HG03139 (cell line): ENCODE measurements around the gene TMEM40.
"Not testable (repeated sequence)": the region's sequence is repeated elsewhere in the genome, so short reads cannot be mapped to it uniquely, and the experiment has no call there.

ENCODE experiments used
- ATAC-seq: cut with Tn5 transposase; IDR thresholded peaks from one replicate; pipeline ENCODE4 v1.9.1; 2021; ENCODE audit not compliant: unreplicated experiment

Gene TMEM40

DNA sequence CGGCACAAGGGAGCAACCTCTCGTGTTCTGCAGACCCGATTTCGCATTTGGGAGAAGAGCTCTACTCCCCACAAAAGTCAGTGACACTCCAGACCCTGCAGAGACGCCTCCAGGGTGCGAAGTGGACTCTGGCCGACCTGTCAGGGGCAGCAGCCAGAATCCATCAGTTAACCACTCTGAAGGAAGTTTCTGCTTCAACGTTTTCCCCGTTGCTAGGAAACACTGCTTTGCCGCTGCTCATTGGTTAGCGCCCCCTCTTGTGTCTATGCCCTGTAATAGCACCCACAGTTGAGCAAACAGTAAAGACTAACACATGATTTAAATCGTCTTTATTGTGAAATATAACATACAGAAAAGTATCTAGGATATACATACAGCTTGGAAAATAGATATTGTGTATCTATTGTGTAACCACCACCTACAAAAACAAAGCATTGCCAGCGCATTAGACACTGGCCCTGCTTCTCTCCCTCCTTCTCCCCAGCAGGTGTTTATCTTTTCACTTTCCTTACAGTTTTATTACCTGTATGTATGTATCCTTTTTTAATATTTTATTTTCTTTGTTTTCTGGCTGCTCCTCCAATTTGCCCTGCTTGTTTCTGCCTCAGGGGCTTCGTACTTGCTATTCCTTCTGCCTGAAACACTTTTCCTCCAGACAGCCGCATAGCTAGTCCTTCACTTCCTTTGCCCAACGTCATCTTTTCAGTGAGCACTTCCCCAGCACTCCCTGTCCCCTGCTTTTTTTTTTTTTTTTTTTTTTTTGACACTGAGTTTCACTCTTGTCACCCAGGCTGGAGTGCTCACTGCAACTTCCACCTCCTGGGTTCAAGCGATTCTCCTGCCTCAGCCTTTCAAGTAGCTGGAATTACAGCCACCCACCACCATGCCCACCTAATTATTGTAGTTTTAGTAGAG is 38.8 kb downstream of the TMEM40 start:
- peak; percentile 83 for ATAC-seq

DNA sequence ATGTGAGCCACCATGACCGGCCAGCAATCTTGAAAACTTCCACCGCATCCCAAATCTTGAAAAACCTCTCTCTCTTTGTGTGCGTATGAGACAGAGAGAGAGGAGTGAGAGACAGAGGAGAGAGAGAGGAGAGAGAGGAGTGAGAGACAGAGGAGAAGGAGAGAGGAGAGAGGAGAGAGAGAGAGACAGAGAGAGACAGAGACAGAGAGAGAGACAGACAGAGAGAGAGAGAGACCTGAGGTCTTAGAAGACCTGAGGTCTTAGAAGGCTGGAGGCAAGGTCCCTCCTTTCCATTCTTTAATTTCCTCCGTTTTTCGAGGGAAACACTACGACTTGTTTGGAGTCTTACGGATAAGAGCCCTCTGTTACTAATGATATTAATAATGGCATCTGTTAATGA is 39.5 kb downstream of the TMEM40 start:
- ATAC-seq, result no peak

DNA sequence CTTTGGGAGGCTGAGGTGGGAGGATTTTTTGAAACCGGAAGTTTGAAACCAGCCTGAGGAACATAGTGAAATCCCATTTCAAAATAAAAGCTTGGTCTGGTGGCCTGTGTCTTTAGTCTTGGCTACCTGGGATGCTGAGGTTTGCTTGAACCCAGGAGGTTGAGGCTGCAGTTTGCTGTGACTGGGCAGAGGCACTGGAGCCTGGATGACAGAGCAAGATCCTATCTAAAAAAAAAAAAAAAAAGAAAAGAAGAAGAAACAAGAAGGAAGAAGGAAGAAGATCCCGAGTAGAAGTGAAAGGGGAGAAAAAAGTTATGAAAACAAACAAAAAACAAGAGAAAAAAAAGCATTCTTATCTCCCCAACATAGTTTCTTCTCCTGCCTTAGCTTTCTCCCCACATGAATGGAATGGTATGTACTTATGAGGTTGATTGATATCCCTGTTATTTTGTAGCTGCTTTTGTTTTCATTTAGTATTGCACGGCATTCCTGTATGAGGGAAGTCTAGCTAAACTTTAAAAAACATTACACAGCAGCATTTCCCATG is 42.4 kb downstream of the TMEM40 start:
- ATAC-seq, result no peak

DNA sequence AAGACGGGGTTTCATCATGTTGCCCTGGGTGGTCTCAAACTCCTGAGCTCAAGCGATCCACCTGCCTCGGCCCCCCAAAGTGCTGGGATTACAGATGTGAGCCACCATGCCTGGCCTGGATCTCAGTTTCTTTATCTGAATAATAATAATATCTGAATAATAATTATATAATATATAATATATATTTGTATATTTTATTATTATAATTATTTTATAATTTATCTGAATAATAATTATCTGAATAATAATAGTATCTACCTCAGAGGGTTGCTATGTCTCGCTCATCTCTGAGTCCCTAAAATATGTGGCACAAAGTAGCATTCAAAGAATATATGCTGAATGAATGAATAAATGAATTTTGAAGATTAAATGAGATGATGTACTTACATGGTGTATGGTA is 44.8 kb downstream of the TMEM40 start:
- ATAC-seq, result no peak

DNA sequence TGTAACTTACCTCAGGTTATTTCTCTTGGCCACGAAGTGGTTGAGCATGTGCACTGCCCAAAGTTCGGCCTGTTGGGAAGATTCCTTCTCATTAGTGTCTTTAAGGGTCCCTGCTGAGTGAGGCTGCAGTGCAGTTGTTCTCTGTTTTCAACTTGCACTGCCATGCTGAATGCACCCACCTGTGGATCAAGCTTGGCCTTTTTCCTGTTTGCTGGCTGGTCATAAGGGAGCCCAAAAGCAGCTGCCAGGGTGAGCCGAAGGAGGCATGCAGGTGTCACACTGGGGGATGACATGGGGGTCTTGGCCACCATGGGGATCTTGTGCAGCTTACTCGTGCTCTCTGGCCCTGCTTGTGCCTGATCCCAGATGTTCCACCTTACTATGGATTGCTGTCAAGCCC is 49.0 kb downstream of the TMEM40 start:
- no peak for ATAC-seq

DNA sequence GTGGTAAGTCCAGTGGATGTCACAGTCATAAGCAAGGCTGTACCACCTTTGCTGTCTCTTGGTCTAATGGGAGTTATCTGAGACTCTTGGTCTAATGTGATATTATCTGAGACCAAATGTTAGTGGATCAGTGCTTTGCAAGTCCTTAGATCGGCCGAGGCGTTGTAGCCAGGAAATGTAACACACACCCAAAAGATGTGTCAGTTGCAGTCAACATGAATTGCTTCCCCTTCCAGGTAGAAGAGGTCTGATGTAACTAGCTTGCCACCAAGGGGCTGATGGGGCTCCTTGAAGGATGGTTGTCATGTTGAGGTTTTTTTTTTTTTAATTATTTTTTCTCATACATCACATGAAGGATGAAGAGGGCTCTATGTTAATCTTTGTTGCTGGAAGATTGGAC is 49.7 kb downstream of the TMEM40 start:
- ATAC-seq, result no peak

DNA sequence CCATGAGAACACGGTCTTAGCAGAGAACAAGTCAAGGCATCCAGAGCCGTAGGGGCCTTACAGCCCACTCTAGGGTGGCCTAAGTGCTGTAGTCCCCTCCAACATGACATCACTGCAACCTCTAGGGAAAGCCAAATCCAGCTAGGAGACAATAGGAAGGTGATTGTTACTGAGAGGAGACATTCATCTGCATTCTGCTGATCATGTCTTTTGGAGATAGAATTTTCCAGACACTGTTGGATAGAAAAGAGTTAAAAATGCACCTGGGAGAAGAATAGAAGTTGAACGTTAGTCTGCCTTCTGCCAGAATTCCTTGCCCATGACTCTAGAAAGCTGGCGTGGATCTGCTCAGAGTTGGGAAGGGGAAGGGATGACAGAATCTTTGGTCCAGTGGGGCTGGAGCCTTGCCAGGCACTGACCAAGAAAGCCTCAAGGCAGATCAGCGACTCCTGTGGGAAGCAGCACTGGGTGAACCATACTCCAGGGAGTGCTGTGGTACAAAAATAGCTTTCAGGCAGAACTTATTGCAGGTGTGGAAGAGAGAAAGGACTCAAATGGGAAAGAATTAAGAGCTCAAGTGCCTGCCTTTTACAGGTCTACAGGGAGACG is 50.4 kb downstream of the TMEM40 start:
- no peak for ATAC-seq

DNA sequence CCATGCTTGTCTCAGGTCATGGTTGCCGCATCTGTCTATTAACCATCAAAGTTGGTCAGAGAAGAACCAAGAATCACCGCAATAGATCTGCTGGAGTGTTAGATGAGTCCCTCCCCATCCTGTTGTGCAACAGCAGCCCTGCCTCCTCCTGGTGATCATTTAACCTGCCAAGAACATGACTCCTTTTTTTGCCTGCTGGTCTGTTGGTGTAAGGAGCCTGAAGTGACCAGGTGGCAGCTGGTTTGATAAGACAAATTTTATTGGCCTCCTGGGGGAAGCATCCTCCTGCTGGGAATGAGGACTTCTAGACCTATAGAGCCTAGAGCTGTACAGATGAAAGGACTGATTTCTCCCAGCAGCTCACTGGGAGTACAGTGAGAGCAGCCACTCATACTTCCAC is 51.6 kb downstream of the TMEM40 start:
- ATAC-seq, result no peak

DNA sequence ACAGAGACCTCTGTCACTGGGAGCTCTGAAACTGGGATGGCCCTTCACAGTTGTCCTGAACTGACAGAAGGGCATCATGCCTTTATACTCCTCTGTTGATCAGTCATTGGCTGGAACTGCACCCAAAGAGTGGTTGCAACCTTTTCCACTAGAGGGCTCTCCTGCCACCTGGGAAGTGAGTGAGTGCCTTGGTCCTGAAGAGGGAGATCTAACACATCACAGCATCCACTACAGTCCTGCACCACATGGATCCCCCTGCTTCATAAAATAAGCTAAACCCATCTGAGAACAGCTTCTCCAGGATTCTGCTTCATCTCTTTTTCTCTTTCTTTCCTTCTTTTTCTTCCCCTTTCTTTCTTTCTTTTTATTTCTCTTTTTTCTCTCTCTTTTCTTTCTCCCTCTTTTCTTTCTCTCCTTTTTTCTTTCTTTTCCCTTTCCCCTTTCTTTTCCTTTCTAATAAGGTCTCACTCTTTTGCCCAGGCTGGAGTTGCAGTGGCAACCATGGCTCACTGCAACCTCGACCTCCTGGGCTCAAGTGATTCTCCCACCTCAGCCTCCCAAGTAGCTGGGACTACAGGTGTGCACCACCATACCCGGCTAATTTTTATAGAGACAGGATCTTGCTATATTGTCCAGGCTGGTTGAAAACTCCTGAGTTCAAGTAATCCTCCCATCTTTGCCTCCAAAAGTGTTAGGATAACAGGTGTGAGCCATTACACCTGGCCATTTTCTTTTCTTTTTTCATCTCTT is 52.4 kb downstream of the TMEM40 start:
- ATAC-seq, result peak; percentile 80

DNA sequence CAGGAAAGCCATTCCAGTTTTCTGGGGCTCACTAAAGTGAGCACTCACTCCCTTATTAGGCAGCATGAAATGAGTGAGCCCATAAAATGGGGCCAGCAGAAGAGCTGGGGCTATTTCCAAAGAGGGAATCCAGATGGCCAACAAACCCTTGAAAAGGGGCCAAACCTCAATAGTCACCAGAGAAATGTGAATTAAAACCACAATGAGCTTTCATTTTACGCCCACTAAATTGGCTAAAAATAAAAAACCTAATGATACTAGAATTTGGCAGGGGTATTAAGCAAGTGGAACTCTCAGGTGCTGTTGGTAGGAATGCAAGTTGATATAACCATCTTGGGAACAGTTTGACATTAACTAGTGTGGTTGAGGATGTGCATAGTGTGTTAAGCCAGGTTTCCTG is 53.1 kb downstream of the TMEM40 start:
- ATAC-seq, result no peak

DNA sequence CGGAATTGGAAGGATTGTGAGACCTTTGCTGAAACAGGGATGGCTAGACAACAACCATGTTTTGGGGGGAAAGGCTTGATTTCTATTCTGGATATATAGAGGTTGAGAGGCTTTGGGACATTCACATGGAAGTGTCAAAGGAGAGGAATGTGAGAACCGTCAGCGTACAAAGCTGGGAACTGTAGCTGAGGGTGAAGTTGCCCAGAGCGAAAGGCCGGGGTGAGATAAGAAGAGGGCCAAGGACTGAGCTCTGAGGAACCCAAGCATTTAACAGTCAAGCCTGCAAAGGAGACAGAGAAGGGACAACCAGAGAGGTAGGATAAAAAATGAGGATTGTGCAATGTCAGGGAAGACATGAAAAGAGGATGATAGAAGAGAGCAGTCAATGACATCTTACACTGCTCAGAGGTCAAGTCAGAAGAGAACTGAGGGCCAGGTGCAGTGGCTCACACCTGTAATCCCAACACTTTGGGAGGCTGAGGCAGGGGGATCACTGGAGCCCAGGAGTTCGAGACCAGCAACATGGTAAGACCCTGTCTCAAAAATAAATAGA is 53.6 kb downstream of the TMEM40 start:
- no peak for ATAC-seq

DNA sequence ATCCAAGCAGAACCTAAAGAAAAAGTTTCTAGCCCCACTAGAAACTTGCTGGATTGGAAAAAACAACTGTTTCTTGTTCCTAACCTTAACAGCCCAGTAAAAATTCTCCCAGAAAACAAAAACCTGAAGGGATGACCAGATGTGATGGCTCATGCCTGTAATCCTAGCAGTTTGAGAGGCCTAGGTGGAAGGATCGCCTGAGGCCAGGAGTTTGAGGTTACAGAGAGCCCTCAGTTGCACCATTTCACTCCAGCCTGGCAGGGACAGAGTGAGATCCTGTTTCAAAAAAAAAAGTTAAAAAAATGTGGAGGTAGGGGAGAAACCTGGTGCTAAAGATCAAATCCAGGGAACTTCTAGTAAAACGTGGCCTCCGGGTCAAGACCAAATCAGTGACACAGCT is 56.6 kb downstream of the TMEM40 start:
- no peak for ATAC-seq

DNA sequence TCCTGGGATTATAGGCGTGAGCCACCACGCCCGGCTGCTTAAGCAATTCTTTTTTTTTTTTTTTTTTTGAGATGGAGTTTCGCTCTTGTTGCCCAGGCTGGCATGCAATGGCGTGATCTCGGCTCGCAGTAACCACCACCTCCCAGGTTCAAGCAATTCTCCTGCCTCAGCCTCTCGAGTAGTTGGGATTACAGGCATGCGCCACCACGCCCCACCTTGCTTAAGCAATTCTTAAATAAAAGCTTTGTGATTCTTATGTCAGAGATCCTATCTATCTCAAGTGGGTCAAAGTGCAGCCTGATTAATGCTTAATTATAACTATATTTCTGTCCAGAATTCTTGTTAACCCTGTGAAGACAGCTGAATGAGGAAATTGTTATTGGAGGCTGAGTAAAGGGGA is 57.5 kb downstream of the TMEM40 start:
- not testable (repeated sequence) for ATAC-seq

DNA sequence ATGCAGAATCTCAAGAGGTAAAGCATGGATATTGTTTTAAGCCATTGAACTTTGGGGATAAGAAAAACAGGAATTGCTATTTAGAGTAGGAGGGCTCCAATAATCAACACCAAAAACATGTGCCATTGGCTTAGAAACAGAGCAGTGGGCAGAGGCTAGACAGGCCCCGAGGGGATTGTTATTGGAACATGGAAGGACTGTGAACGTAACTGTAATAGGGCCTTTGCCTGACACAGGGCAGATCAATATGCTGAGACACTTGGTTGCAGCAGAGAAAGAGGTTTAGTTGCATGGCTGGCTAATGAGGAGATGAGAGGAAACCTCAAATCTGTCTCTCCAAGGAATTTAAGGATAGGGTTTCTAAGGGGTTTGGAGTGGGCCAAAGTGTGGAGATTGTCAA is 58.3 kb downstream of the TMEM40 start:
- no peak for ATAC-seq

DNA sequence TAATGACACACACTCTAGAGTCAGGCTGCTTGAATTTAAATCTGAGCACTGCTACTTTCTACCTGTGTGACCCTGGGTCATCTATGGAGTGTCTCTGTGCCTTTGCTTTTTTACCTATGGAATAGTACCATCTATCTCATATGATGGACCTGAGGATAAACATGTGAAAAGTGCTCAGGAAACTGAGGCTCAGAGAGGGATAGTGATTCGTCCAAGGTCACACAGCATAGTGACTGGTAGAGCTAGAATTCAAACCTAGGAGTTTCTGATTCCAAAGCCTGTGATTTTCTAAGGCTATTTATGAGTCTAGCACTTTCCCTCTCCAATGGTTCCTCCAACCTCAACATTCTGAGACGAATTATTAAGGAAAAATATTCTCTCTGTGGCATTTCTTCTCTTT is 63.1 kb downstream of the TMEM40 start:
- ATAC-seq, result no peak

DNA sequence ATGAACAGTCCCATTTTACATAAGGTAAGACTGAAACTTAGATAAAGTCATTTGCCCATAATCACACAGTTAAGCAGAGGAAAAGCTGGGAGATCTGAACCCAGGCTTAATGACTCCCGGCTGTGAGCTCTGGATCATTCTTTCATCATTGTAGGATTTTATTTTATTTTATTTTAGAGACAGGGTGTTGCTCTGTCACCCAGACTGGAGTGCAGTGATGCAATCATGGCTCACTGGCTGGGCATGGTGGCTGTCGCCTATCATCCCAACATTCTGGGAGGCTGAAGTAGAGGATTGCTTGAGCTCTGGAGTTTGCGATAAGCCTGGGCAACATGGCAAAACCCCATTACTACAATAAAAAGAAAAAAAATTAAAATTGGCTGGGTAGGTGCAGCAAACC is 63.9 kb downstream of the TMEM40 start:
- ATAC-seq, result no peak

DNA sequence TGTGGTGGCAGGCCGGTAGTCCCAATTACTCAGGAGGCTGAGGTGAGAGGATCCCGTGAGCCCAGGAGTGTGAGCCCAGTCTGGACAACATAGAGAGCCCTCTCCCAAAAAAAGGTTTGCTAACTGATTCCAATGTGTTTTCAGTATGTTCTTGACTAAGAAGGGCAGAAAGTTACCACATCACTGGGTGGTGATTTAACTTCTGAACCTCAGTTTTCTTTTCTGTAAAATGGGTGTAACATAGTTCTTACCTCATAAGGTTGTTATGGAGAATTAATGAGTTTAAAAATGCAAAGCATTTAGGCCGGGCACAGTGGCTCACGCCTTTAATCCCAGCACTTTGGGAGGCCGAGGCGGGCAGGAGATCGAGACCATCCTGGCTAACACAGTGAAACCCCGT is 66.6 kb downstream of the TMEM40 start:
- no peak for ATAC-seq

DNA sequence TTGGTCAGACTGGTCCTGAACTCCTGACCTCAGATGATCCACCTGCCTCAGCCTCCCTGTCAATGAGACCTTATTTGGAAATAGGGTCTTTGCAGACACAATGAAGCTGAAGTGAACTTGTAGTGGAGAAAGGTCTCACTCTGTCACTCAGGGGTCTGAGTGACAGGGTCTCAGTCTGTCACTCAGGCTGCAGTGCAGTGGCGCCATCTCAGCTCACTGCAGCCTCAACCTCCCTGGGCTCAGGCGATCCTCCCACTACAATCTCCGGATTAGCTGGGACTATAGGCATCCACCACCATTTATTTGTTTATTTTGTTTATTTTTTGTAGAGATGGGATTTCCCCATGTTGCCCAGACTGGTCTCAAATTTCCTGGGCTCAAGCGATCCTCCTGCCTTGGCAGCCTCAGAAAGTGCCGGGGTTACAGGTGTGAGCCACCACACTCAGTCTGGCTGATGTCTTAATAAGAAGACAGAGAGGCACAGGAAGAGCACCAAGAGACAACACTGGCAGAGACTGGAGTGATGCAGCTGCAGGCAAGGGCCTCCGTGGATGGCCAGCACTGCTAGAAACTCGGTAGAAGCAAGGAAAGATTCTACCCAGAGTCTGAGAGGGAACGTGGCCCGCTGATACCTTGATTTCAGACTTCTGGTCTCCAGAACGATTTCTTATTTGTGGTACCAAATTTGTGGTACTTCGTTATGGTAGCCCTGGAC is 68.9 kb downstream of the TMEM40 start:
- no peak for ATAC-seq

DNA sequence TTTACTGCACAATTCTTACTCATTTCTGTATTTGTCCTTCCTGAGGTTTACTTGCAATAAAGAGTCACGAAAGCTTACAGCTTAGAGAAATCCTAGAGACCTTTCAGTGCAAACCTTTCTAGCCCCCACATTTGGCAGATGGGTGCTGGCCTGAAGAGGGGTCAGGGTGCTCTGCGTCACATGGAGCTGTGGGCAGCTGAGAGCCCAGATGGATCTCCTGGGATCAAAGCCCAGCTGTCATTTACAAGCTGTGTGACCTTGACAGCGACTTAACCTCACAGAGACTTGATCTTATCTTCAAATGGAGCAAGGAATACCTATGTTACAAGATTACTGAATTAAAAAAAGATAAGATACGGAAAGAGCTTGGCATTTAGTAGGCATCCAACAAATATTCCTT is 71.1 kb downstream of the TMEM40 start:
- ATAC-seq, result no peak

DNA sequence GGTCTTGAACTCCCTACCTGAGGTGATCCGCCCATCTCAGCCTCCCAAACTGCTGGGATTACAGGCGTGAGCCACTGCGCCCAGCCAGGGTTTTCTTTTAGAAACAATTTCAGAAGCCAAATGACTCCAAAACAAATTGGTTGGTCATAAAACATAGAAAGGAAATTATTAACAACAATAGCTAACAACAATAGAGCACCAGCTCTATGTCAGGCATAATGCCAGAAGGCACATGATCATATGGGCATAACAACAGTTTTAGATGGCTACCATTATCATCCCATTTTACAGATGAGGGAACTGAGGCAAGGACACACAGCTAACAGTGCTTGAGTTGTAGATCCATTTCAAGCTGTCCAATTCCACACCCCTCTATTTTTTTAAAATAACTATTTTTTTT is 73.0 kb downstream of the TMEM40 start:
- no peak for ATAC-seq
